ENCODE data around the gene MMP23B.
A peak's percentile ranks its signal among the peaks of the same experiment; 100 is the strongest.

Gene MMP23B

GRCh38 chr1:1680031-1680911 is 48.3 kb downstream of the MMP23B start:
- peaks cover 0 to under 1% of the 10 kb centered on the region in 2 donors for H3K36me3 ChIP-seq (ENCODE audit: control insufficient read depth in 1 of 2, insufficient read depth in 2 of 2, low read length in 2 of 2)
- H3K27me3 ChIP-seq (ENCODE audit: control insufficient read depth in 1 of 2, insufficient read depth in 2 of 2, low read length in 2 of 2), result no peaks in the 10 kb centered on the region
- H3K27ac ChIP-seq (ENCODE audit: low read depth, low read length), result no peak overlapping the region
- no peak overlapping the region for H3K4me3 ChIP-seq (ENCODE audit: low read depth in 1 of 2, low read length in 2 of 2)
- H3K4me1 ChIP-seq (ENCODE audit: control insufficient read depth in 1 of 2, insufficient read depth in 2 of 2, low read length in 2 of 2), result peaks cover 30 to 46% of the 10 kb centered on the region in 2 donors
- no peaks in the 10 kb centered on the region for H3K9me3 ChIP-seq (ENCODE audit: control insufficient read depth in 1 of 2, low read length in 2 of 2)
- H3K9ac ChIP-seq (ENCODE audit: low read depth in 1 of 2, low read length in 2 of 2), result peak overlapping the region; percentile 44

DNA sequence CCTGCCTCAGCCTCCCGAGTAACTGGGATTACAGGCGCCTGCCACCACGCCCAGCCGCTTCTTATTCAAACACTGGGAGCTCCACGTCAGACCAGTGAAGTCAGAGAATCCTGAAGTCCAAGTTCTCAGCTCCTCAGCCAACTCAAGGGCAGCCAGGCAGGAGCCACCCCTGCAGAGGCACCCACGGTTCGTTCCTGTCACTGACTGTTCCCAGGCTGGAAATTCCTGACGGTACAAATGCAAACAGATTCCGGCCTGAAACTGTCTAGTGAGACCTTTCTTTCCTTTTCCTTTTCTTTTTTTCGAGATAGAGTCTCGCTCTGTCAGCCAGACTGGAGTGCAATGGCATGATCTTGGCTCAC is 48.9 kb downstream of the MMP23B start:
- Histone ChIP-seq H3K36me3 (ENCODE audit: control insufficient read depth in 1 of 2, insufficient read depth in 2 of 2, low read length in 2 of 2) (peaks cover 0 to 5% of the 10 kb centered on the region in 2 donors), H3K4me1 (ENCODE audit: control insufficient read depth in 1 of 2, insufficient read depth in 2 of 2, low read length in 2 of 2) (peaks cover 30 to 46% of the 10 kb centered on the region in 2 donors), H3K9me3 (ENCODE audit: control insufficient read depth in 1 of 2, low read length in 2 of 2) (no peaks in the 10 kb centered on the region), H3K27me3 (ENCODE audit: control insufficient read depth in 1 of 2, insufficient read depth in 2 of 2, low read length in 2 of 2) (no peaks in the 10 kb centered on the region), H3K4me3 (ENCODE audit: low read depth in 1 of 2, low read length in 2 of 2) (no peak overlapping the region), H3K9ac (ENCODE audit: low read depth in 1 of 2, low read length in 2 of 2) (peak overlapping the region; percentile 44), H3K27ac (ENCODE audit: low read depth, low read length) (peak overlapping the region; percentile 42)

GRCh38 chr1:1683104-1683905 is 51.3 kb downstream of the MMP23B start:
- Histone ChIP-seq H3K4me3 (ENCODE audit: low read depth in 1 of 2, low read length in 2 of 2) (no peak overlapping the region), H3K27ac (ENCODE audit: low read depth, low read length) (peak overlapping the region; percentile 25), H3K4me1 (ENCODE audit: control insufficient read depth in 1 of 2, insufficient read depth in 2 of 2, low read length in 2 of 2) (peaks cover 23 to 37% of the 10 kb centered on the region in 2 donors), H3K27me3 (ENCODE audit: control insufficient read depth in 1 of 2, insufficient read depth in 2 of 2, low read length in 2 of 2) (no peaks in the 10 kb centered on the region), H3K9ac (ENCODE audit: low read depth in 1 of 2, low read length in 2 of 2) (peak overlapping the region; percentile 9 to 63), H3K36me3 (ENCODE audit: control insufficient read depth in 1 of 2, insufficient read depth in 2 of 2, low read length in 2 of 2) (peaks cover 0 to 7% of the 10 kb centered on the region in 2 donors), H3K9me3 (ENCODE audit: control insufficient read depth in 1 of 2, low read length in 2 of 2) (no peaks in the 10 kb centered on the region)
